NCI-H1105 treated with DMSO at 0.1 percent for 48 hours (cell line): ENCODE results near the gene ZNF740.
"Not testable (repeated sequence)": the region's sequence is repeated elsewhere in the genome, so short reads cannot be mapped to it uniquely, and the experiment has no call there.

ENCODE experiments used
- DNase-seq: peaks from one replicate; lab custom pipeline; 2025; lab: John Stamatoyannopoulos, UW

The ZNF740 gene

GRCh38 chr12:53194973-53195372 lies 14.5 kb downstream of the ZNF740 start:
- DNase-seq = no peak

- DNase-seq = no peak
These were observed 15.2 kb downstream of the ZNF740 start for GRCh38 chr12:53195516-53196420.

GRCh38 chr12:53196486-53196885 lies 16.0 kb downstream of the ZNF740 start:
- no peak for DNase-seq

- no peak for DNase-seq
These were observed 16.6 kb downstream of the ZNF740 start for GRCh38 chr12:53197011-53197640.

- DNase-seq = no peak
These were observed 18.1 kb downstream of the ZNF740 start for GRCh38 chr12:53198486-53199110.

- no peak for DNase-seq
These were observed 19.2 kb downstream of the ZNF740 start for GRCh38 chr12:53199700-53200099.

GRCh38 chr12:53200107-53200457 lies 19.6 kb downstream of the ZNF740 start:
- no peak for DNase-seq

- no peak for DNase-seq
These were observed 20.1 kb downstream of the ZNF740 start for GRCh38 chr12:53200458-53201176.

GRCh38 chr12:53201177-53201541 lies 20.6 kb downstream of the ZNF740 start:
- no peak for DNase-seq

GRCh38 chr12:53201639-53202038 lies 21.1 kb downstream of the ZNF740 start:
- no peak for DNase-seq

GRCh38 chr12:53202316-53202715 lies 21.8 kb downstream of the ZNF740 start:
- not testable (repeated sequence) for DNase-seq

- DNase-seq = no peak
These were observed 23.8 kb downstream of the ZNF740 start for GRCh38 chr12:53204351-53204750.

GRCh38 chr12:53205747-53206419 lies 25.4 kb downstream of the ZNF740 start:
- no peak for DNase-seq

- DNase-seq = no peak
These were observed 26.5 kb downstream of the ZNF740 start, which contains the start of gene ITGB7 for GRCh38 chr12:53207042-53207441. Gene ITGB7 (minus strand): TSS chr12:53207251. CDS start chr12:53200443, 6,808 bp downstream.

- no peak for DNase-seq
These were observed 27.9 kb downstream of the ZNF740 start for GRCh38 chr12:53208435-53208834.

GRCh38 chr12:53208877-53209463 lies 28.4 kb downstream of the ZNF740 start:
- no peak for DNase-seq

- DNase-seq = no peak
These were observed 30.3 kb downstream of the ZNF740 start for GRCh38 chr12:53210843-53211242.

GRCh38 chr12:53211476-53212381 lies 31.2 kb downstream of the ZNF740 start:
- DNase-seq = no peak

GRCh38 chr12:53212931-53213330 lies 32.4 kb downstream of the ZNF740 start:
- DNase-seq = no peak

- DNase-seq = peak; percentile 46
These were observed 32.8 kb downstream of the ZNF740 start for GRCh38 chr12:53213348-53213747.
